GM18498 (cell line): ENCODE data around the gene SEM1.
"Not testable (repeated sequence)": the region's sequence is repeated elsewhere in the genome, so short reads cannot be mapped to it uniquely, and the experiment has no call there.

Experiments used
- ATAC-seq: cut with Tn5 transposase; IDR thresholded peaks from one replicate; pipeline ENCODE4 v1.9.1; 2021; ENCODE audit warnings: mild to moderate bottlenecking, moderate library complexity; ENCODE audit not compliant: unreplicated experiment

SEM1 gene

DNA sequence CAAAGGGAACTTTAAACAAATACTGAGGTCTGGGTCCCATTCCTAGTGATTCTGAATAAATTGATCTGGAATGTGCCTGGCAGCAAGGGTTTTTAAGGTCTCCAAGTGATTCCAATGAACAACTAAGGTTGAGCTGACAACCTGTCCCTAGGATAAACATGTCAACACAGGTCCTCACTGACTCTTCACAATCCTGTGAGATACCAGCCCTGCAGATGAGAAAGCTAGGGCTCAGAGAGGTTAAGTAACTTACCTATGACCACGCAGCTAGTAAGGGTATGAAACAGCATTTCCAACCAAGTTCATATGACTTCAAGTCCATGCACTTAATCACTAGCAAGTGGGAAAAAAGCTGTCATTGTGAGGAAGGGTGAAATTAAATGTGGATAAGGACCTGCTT, 44.0 kb downstream of the SEM1 start:
- ATAC-seq = no peak

DNA sequence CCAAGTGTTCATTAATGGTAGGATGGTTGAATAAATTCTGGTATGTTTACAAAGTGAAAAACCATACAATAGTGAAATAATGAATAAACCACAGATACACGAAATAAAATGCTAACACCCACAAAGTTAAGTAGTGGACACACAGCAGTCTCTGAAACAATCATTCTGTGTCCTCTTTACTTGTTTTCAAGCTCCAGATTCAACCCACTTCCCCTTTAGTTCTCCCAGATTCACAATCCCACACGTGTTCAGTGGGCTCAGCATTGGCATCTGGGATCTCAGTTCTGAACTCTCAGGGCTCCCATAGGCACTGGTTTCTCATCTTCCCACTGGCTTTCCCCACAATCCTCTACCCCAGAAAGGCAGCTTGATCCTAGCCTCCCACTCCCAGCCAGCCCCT, 44.9 kb downstream of the SEM1 start:
- no peak for ATAC-seq

DNA sequence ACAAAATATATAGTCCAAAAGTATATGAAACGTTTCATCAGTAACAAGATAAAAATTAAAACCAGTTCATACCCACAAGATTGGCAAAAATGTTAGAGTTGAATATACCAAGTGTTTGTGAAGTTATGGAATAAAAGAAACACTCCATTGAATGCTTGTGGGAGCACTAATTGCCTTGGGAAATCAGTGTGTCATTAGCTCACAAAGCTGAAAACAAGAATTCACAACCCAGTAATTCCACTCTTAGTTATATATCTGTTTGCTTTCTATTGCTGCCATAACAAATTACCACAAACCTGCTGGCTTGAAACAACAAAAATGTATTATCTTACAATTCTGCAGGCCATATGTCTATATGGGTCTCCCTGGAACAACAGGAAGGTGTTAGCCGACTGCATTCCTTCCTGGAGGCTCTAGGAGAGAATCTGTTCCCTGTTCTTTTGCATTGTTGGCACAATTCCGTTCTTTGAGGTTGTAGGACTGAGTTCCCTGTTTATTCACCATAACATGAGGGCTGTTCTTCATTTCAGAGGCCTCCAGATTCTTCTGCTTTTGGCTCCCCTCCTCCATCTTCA, 45.7 kb downstream of the SEM1 start:
- ATAC-seq = no peak

GRCh38 chr7:96663457-96663856, 46.2 kb downstream of the SEM1 start:
- peak; percentile 98 for ATAC-seq

- ATAC-seq = not testable (repeated sequence)
These were observed 47.5 kb downstream of the SEM1 start for GRCh38 chr7:96662151-96662550.

DNA sequence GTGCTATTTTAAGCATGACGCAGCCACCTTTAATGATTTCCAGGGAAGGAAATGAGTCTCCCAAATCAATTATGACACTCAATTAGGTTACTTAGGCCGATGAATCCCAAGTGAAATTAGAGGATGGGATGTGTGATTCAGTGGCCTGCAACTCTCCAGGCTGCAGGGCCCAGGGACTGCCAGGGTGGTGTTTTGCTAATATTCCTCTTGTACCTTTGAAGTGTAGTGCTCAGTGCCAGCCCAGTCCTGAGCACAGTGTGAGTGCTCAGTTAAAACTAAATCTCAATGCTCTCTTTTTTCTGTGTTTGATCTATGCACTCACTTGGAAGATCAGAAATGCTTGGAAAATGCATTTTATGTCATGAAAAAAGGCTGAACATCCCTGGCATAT, 51.6 kb downstream of the SEM1 start:
- no peak for ATAC-seq

DNA sequence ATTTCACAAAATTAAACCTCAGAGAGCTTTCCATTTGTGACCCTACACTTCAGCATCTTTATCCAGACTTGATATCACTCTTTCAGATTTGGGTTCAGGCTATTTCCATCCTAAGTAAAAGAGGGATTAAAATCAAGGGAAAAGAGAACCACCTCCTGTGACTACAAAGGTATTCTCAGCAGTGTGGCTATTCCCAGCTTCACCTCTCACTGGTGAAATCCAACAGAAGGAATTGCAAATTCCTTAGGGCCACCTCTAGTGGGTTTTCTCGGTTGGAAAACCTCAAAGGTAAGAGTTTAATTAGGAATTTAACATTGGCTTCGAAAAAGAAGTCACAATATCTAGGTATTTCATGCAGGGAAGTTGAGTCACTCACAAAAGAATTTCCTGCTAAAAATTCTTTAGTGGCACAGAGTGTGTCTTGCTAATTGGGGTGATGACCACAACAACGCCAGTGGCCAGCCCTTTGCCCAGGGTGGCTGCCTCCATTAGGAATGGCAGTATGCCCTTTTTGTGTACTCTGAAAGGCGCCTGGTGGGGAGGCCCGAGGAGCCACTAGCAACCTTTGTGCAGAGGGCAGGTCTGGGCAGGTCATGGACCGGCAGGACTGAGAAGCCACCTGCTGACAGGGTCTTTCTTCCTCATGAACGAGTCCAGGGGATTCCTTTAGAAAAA, 52.2 kb downstream of the SEM1 start:
- no peak for ATAC-seq

GRCh38 chr7:96655956-96656355, 53.7 kb downstream of the SEM1 start:
- ATAC-seq = no peak

DNA sequence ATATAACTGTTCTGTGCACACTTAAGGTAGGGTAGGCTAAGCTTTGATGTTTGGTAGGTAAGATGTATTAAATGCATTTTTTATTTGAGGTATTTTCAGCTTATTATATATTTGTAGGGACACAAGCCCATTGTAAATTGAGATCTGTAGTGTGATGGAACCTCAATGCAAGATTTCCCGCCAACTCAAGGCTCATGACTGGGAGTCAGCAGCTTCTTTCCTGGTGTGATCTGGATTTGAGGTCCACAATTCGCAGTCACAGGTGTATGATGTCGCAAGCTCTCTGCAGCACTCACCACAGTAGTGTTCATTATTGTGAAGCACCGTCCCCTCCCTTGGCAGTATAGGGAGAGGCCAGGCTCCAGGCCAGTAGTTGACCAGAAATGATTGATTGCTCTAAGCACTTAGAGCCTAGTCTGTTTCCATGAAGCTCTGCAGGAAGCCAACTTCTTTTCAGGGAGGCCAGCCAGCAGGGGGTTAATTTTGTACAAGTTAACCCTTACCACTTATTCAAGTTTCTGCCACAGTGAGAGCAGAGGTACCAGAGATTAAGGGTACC, 54.9 kb downstream of the SEM1 start:
- no peak for ATAC-seq

- ATAC-seq = no peak
These were observed 59.7 kb downstream of the SEM1 start for GRCh38 chr7:96649981-96650380.

- ATAC-seq = no peak
These were observed 60.9 kb downstream of the SEM1 start for GRCh38 chr7:96648784-96649183.

DNA sequence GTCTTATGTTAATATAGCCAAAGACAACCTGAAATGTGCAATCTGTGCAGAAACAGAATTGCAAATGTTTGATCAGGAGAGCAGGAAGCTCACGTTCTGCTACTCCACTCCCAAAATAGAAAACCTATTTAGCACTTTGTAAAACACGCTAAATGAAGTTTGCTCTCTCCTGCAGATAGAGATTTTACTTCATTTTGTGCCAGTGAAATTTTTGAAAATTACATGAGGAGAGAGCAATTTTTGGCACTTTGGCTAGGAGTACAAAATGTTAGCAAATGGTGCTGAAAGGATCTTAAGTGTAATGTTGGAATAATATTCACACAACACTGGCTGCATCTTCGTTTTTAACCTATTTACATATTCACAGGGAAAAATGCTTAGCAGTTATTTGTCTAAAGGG, 61.9 kb downstream of the SEM1 start:
- ATAC-seq = no peak

GRCh38 chr7:96645084-96645483, 64.6 kb downstream of the SEM1 start:
- ATAC-seq = no peak

GRCh38 chr7:96643436-96643835, 66.2 kb downstream of the SEM1 start:
- not testable (repeated sequence) for ATAC-seq

DNA sequence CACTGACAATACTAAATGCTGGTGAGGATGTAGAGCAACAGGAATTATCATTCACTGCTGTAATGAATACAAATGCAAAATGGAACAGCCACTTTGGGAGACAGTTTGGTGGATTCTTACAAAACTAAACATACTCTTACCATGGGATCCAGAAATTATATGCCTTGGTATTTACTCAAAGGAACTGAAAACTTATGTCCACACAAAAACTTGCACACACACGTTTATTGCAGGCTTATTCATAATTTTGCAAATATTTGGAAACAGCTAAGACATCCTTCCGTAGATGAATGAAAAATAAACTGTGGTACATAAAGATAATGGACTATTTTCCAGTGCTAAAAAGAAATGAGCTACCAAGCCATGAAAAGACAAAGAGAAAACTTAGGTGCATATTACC, 69.6 kb downstream of the SEM1 start:
- ATAC-seq = no peak
